Fibroblast of the aortic adventitia (primary cell): Measurements from ENCODE around the gene SOBP. TPM values are rescaled to one million over a fixed set of nuclear protein-coding genes. Genes with fewer than 3 reads are reported as not detected.

Experiments
- DNase-seq: peaks from one replicate; pipeline ENCODE4 v3.0.0-alpha.2; 2010; ENCODE audit warnings: low read depth
- H3K4me3 ChIP-seq: 2 replicates; pipeline ENCODE4 v1.5.1; 2011; ENCODE audit warnings: low read depth, mild to moderate bottlenecking, control low read depth, low read length, moderate library complexity
- total RNA-seq: library from RNA; depleted of rRNA; stranded (reverse); fragments of >200 nt; gene quantifications from 2 replicates; pipeline ENCODE4 v1.2.3, GENCODE V29; 2012; ENCODE audit warnings: low replicate concordance
- TF ChIP-seq, protein P1 (sequence below): IDR thresholded peaks from 2 replicates; pipeline ENCODE4 v1.5.1; 2011; ENCODE audit warnings: mild to moderate bottlenecking, low read length, control low read depth, inconsistent platforms; ENCODE audit not compliant: insufficient read depth

The SOBP gene
- total RNA-seq, 1 donor = 7.9 TPM

DNA sequence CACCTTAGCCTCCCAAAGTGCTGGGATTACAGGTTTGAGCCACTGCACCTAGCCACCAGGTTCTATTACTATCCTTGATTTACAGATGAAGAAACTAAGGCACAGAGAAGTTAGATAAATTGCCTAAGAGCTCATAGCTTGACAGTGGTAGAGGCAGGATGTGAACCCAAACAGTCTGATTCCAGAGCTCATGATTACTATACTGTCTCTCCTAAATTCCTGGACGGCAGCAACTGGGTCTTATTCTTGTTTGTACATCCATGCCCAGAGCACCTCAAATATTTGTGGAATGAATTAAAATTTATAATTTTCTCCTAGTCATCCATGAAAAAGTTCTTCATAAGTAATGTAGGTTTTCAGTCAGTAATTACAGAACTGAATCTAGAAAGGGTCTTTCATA, 45.6 kb upstream of the SOBP start:
- DNase-seq = no peak
- TF ChIP-seq, protein P1, sequence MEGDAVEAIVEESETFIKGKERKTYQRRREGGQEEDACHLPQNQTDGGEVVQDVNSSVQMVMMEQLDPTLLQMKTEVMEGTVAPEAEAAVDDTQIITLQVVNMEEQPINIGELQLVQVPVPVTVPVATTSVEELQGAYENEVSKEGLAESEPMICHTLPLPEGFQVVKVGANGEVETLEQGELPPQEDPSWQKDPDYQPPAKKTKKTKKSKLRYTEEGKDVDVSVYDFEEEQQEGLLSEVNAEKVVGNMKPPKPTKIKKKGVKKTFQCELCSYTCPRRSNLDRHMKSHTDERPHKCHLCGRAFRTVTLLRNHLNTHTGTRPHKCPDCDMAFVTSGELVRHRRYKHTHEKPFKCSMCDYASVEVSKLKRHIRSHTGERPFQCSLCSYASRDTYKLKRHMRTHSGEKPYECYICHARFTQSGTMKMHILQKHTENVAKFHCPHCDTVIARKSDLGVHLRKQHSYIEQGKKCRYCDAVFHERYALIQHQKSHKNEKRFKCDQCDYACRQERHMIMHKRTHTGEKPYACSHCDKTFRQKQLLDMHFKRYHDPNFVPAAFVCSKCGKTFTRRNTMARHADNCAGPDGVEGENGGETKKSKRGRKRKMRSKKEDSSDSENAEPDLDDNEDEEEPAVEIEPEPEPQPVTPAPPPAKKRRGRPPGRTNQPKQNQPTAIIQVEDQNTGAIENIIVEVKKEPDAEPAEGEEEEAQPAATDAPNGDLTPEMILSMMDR = no peak
- H3K4me3 ChIP-seq = no peak overlapping the region

DNA sequence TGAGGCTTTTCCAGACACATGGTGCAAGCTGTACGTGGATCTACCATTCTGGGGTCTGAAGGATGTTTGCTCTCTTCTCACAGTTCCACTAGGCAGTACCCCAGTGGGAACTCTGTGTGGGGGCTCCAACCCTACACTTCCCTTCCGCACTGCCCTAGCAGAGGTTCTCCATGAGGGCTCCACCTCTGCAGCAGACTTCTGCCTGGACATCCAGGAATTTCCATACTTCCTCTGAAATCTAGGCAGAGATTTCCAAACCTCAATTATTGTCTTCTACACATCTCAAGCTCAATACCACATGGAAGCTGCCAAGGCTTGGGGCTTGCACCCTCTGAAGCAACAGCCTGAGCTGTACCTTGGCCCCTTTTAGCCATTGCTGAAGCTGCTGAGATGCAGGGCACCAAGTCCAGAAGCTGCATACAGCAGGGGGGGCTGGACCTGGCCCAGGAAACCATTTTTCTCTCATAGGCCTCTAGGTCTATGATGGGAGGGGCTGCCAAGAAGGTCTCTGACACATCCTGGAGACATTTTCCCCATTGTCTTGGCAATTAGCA, 42.2 kb upstream of the SOBP start:
- TF ChIP-seq, protein P1 = no peak
- H3K4me3 ChIP-seq = no peak overlapping the region
- DNase-seq = no peak

DNA sequence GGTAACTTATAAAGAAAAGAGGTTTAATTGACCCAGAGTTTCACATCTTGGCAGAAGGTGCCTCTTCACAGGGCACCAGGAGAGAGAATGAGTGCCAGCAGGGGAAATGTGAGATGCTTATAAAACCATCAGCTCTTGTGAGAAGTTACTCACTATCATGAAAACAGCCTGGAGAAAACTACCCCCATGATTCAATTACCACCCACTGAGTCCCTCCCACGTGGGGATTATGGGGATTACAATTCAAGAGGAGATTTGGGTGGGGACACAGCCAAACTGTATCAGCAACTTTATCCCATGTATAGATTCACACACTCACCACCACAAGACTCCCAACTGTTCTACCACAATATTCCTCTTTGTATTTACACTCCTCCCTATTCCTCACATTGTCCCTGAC, 41.1 kb upstream of the SOBP start:
- H3K4me3 ChIP-seq = no peak overlapping the region
- TF ChIP-seq, protein P1 = no peak
- no peak for DNase-seq

DNA sequence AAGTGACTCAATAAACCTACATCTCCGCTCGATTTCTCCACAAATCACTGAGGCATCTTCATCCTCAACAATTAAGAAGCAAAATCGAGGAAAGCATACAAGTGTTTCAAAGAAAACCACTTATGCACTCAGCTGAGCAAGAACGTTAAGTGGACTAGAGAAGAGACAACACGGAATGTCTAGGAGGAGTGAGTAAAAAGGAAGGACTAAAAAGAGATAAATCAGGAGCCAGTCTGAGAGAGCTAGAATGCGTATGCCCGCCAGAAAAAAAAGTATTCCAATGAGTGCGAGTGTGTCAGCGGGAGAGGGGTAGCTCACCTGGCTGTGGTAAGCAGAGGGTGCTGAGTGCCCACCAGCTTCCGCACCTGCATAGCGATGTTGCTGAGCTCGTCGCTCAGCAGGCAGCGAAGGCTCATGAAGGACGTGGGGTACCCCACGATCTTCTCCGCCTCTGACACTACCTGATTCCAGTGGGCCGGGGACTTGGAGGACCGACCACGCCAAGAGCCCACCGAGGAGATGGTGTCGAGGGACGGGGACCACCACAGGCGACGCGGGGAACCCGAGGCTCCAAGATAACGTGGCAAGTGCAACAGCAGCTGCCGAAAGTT, 31.1 kb upstream of the SOBP start:
- peak; percentile 34 for DNase-seq
- peak overlapping the region; percentile 82 for H3K4me3 ChIP-seq
- TF ChIP-seq, protein P1 = no peak

DNA sequence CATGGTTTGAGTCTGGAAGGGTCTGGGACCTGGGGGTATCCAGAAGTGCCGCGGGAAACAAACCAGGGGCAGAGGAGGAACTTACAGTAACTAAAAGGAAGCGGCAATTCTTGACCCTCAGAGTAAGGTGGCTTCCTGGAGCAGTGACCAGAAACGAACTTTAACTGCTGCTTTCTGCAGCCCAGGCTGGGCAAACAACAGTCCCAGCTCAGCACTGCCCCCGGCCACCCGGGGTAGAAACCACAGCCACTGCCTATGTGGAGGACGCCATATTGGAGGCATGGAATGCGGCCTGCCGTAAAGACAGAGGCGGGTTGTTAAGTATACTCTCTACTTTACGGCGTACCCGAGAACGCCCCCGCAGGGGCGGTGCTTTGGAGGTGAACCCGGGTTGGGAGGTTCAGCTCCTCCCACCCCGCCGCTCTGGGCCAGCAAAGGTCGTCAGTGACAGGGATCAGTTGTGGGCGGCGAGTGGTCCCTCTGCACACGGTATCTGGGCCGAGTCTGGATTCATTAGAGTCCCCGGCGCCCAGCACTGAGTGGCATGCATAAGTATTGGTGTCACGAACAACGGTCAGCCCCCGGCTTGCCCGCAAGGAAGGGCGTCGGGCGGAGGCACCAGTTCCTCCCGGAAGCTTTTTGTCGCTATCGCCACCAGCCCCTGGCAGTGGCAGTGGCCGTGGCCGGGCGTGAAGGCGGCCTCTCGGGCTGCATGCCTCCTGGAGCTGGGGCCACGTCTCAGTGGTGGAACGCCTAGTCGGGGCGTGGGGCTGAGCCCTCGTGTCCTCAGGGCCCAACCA, 30.4 kb upstream of the SOBP start, which contains the start of gene PDSS2:
Gene PDSS2, minus strand, starts transcription at position 282 of the 800 bp plus-strand sequence. Its CDS starts 279 bp downstream, at position 3.
- DNase-seq = peak; percentile 95
- TF ChIP-seq, protein P1 = peak; percentile 69

DNA sequence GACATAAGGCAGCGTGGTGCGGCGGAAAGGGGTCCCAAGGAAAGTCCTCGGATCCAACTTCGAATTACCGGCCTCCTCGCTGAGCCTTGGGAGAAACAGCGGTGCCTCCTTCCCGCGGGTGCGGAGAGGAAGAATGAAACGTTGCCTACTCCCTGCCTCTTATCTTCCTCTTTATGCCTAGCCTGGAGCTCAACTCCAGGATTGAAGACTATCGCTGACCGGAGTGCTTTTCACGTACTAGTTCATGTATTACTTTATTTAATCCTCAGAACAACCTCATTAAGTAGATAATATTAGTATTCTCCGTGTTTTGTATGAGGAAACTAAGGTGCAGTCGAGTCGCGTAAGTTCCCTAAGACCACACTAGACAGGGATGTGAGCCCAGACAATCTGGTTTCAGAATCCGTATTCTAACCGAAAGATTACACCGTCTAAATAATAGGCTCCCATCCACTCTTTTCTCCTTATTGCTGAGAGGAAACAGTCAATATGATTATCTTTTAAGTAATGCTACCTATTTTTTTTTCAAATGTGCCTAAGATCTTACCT, 29.8 kb upstream of the SOBP start:
- DNase-seq = peak; percentile 23
- H3K4me3 ChIP-seq = peak overlapping the region; percentile 82
- TF ChIP-seq, protein P1 = no peak

More for the DNA sequence above, 30.4 kb upstream of the SOBP start, which contains the start of gene PDSS2:
- H3K4me3 ChIP-seq = peak within 1 kb of the TSS; percentile 82
